Right hindlimb (tissue), 1 donor: ENCODE results near the gene PECR.
"Not testable (repeated sequence)": the region's sequence is repeated elsewhere in the genome, so short reads cannot be mapped to it uniquely, and the experiment has no call there.

ENCODE experiments used
- DNase-seq: peaks from one replicate; pipeline ENCODE4 v3.0.0-alpha.2; 2018

The PECR gene

DNA sequence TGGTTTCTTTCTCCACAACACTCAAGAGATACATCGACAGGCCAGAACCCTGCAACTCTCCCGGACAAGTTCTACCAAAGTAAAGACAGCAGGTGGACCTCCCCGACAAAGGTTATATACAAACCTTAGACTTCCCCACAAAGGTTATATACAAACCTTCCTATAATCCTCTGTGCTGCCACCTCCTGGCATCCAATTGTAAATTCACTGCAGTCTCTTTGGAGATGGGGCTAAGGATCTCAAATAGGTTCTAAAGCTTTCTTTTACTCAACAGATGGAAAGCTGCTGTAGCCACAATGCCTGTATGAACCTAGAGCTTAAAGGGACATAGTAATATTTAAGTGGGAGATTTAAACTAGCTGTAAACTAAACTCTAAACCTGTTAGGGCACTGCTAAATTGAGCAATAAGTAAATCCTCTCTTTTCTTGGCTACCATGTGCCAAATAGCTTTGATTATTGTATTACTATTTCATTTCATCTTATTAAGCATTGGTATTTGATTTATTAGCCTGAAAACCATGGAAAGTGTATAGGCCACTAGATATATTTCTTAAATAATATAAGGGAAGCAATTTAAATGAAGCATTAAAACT lies 58.5 kb downstream of the PECR start:
- peak; percentile 36 for DNase-seq

DNA sequence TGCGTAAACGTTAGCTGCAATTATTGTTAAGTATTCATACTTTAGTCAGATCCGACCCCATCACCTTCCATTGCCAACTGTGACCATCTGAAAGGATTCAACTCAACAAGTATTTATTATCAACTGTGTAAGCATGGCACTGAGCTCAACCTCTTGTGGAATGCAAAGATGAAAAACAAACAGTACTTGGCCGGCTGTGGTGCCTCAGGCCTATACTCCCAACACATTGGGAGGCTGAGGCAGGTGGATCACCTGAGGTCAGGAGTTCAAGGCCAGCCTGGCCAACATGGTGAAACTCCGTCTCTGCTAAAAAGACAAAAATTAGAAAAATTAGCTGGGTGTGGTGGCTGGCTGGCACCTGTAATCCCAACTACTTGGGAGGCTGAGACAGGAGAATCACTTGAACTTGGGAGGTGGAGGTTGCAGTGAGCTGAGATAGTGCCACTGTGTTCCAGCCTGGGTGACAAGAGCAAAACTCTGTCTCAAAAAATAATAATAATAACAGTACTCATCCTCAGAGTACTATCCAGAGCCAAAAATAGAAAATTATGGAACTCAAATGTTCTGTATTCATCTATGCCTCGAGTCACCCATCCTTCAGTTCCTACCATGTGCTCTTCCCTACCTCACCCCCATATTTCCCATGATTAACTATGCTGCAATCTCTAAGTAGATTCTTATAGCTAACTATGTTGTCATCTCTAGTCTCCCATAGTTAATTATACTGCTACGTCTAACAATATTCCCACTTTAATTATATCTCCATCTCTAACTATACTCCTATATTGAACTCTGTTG lies 59.6 kb downstream of the PECR start:
- DNase-seq: no peak

DNA sequence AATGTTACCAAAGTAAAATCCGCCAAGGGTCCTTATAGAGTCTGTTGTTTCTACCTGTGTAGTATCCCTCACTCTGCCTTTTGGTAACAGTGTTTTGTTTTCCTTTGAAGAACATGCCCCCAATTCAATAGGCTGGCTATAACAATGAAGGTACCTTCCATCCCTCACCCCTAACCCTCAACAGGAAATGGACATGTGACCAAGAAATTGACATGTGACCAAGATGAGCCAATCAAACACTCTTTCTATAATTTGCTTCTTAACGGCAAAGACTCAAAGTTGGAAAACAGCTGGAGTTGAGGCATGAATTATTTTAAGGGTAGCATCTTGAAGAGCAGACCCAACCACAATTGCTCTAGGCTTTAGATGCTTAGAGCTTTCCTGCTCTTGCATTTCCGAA lies 62.9 kb downstream of the PECR start:
- no peak for DNase-seq

DNA sequence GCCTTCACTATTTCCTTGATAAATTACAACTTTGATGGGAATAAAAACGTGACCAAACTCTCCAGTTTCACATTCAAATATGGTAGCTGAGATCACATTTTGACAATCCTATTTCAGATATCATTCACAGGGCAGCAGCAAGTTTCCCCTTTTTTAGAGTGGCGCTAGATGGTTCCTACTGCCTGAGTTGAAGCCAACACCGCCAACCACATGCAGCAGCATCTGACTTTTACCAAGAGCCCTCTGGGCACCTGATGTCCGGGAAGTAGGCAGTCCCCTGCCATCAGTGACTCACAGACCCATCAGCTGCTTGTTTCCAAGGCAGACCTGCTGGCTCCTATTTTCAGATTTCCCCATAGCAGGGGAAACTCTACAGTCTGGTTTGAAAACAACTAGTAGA lies 64.2 kb downstream of the PECR start:
- DNase-seq: no peak

DNA sequence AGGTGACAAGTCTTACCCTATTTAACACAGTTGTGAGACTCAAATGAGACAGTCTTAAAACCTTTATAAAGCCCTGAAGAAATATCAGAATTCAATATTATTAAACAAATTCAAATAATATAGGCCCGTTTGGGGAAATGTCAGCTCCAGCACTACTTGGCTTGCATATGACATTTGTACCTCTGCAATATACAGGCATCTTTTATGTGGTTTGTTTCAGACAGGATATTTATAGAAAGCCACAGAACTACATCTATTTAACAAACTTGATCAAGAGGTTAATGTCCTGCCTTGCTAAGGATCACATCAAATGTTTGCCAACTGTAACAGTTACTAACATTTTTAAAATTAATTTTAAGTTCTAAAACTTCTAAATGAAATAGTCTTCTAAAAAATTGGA lies 65.0 kb downstream of the PECR start:
- DNase-seq: no peak

DNA sequence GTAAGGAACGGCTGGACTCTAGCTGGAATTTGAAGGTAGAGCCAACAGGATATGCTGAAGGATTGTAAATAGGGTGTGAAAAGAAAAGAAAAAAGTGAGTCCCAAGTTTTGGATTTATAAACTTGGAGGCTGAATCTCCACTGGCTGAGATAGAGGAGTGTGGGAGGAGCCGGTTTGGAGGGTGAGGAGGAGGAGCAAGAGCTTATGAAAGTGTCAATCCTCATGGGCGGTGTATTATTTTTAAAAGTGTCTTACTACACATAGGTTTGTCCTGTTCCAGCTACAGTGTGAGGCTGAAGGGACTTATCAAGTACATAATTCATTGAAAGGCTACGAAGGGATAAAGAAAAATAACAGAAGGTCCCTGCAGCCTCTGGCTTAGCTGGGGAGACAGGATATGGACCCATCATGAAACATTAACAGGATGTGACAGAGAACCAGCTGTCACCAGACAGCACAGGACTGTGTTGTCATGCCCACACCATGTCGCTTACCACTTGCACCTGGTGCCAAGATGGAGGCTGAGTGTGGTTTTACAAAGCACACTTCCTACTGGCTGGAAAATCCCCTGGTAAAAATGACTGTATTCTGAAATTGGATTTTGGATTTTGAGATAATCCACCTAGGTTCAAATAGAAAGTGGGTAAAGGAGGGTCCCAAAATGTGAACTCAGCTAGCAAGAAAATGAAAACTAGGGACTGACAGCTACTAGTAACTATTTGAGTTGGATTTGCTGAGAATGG lies 65.7 kb downstream of the PECR start:
- no peak for DNase-seq

DNA sequence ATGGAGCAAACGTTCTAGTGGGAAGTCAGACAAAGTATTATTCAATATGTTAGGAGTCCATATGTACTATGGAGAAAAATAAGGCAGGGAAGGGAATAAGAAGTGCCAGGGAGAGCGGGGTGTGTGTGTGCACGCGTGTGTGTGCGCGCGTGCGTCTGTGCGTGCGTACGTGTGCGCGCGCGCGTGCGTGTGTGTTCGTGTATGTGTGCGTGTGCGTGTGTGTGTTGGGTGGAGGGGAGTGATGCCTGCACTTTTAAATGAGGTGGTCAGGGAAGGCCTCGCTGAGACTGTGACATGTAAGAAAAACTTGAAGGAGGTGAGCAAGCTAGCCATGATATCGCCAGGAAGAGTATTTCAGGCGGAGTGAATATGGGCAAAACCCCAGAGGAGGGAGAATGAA lies 66.6 kb downstream of the PECR start:
- DNase-seq: no peak

DNA sequence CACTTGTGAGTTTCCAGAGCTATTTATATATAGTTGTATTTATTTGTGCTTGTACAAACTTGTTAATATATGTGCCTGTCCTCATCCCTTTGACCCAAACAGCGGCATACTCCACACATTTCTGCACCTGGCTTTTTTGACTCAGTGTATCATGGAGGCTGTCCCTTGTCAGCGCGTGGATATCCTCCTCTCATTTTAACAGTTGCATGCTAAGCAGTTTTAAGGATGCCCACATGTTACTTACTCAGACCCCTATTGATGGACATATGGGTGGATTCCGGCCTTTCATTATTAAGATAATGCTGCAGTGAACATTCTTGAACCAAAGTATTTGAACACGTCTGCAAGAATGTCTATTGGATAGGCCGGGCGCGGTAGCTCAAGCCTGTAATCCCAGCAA lies 67.6 kb downstream of the PECR start:
- no peak for DNase-seq

DNA sequence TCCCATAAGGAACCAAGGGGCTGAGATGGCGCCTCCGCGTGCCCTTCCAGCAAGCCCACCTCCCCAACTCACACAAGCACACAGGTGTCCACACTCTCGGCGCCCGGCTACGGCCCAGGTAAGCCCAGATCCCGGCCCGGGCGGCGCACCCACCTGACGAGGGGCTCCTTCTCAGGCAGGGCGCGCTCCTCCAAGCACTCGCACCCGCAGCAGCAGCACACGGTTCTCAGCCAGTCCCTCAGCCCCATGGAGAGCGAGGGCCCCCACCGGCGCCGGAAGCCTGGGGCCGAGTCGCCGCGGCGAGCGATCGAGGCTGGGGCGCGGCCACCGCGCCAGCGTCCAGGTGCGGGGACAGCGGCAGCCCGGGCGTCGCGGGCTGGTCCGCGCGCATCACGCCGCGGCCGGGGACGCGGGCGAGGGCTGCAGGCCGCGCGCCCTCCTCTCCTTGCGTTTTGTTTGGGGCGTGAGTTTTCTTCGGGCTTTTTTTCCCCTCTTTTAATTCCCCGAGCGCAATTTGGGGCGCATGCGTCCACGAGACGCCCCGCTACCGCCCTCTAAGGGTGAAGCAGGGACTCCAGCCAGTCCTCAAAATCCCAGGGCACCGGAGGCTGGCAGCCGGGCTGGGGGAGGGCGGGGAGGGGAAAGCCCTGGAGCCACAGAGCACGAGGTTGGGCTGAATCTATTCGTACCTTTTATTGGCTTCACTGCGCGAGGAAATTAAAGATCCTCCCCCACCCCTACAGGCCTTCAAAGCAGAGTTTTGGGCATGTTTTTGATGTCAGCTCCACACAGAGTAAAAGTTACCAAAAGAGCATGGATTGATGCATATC lies 68.3 kb downstream of the PECR start, which contains the start of gene MREG:
TSS of gene MREG (minus strand) at position 472 of the 830 bp plus-strand sequence. CDS start at position 248, 224 bp downstream.
- peak; percentile 80 for DNase-seq

DNA sequence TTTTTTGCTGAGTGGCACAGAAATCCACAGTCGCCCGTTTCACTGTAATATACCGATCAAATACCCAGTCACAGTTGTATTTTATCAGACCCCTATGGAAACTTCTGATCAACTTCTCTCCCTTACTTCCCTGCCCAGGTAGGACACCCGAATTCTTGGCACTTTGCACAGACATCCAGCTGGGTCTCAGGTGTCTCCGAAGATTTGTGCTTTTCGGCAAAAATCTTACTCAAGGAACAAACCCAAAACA lies 68.9 kb downstream of the PECR start:
- no peak for DNase-seq

DNA sequence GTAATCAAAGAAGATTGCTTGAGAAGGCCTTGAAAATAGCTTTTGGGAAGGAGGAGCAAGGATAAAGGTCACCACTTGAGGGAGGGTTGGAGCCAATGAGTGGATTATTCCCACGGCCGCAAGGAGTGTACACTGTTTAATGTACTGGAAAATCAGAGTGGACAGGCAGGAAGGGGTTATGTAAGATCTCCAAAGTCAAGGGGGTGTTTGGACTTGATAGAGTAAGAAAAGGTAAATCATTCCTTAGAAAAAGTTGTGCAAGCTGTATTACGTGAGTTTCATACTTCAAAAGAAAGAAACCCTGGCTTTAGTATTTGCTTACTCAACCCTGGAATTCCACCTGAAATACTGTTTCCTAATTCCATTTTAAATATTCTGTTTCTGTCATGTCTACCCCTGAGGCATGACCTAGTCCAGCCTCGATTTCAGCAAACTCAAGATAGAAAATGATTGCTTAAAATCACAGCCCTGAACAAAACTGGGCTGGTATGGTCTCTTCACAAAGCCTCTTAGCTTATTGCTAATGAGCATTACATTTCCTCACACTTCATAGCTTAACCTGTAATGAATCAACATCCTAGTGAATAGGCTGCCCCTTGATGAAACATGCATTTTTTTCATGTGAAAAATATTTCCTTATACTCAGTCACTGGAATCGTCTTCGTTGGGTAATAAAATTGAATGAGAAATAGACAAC lies 69.3 kb downstream of the PECR start:
- DNase-seq: no peak

DNA sequence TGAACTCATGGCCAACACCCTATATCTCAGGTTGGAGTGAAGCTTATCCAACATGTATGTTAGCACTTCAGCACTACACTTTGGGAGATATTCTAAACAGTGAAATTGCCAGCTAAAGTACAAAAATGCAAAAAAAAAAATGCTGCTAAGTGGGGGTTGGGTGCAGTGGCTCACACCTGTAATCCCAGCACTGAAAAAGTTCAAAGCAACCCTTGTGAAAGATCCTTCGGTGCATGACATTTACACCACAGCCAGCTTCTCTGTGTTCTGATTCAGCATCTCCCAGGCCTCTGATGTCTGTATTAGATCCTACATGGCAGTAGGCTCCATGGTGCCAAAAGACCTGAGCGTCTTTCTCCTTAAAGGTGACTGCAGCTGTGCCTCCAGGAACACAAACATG lies 72.4 kb downstream of the PECR start:
- not testable (repeated sequence) for DNase-seq

DNA sequence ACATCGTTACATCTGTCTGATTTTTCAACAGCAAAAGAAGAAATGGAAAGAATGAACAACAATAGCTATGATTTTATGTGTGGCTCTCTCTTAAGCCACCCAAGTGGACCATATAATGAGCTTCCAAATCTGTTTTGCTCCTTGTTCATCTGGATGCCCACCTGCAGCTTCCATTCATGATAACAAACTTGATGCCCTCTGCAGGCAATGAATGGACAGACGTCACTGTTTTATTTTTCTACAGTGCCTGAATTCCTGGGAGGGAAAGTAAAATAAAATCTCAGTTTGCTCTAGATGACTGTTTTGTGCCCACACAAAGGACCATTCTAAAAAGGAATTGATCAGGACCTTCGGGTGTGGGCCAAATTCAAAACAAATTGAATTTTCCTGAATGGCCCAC lies 73.2 kb downstream of the PECR start:
- DNase-seq: no peak

DNA sequence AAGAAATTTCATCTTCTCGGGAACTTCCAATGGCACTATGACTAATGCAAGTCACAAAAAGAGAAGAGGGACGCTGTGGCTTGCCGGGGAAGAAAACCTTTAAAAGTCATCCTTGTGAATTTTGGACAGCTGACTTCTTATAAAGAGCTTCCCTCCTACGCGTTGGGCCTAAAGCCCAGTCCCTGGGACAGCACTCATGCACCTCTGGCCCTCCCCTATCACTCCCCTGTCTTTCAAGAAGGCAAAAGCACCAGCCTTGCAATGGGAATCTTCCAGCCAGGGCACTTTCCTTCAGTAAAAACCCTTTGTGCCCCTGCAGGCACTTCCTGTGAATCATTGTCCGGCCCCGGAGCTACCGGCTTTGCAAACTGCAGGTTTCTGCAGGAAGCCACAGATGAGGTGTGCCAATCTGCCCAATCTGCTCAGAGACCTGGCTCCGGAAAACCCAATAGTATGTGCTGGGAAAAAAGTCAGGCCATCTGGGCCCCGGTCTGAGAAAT lies 75.4 kb downstream of the PECR start:
- no peak for DNase-seq

DNA sequence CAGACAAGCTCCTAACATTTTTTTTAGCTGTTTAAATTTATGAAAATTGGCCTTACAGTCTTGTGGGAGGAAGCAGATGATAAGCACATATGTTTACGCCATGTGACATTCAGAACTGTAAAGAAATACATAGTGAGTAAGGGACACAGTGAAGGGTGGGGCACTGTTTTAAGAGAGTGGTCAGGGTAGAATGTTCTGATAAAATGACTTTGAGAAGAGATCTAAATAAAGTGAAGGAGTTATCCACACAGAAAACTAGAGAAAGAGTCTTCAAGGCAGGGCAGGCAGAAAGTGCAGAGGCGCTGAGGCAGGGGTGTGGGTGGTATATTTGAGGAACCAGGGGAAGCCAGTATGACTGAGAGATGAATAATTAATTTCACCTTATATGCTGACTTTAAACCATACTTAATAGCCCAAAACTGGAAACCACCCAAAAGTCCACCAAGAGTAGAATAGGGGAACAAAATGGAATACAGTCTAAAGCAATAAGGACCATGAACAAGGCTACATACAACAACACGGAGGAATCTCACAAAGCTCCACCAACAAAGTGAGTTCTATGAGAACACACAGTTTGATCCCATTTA lies 76.8 kb downstream of the PECR start:
- DNase-seq: no peak

DNA sequence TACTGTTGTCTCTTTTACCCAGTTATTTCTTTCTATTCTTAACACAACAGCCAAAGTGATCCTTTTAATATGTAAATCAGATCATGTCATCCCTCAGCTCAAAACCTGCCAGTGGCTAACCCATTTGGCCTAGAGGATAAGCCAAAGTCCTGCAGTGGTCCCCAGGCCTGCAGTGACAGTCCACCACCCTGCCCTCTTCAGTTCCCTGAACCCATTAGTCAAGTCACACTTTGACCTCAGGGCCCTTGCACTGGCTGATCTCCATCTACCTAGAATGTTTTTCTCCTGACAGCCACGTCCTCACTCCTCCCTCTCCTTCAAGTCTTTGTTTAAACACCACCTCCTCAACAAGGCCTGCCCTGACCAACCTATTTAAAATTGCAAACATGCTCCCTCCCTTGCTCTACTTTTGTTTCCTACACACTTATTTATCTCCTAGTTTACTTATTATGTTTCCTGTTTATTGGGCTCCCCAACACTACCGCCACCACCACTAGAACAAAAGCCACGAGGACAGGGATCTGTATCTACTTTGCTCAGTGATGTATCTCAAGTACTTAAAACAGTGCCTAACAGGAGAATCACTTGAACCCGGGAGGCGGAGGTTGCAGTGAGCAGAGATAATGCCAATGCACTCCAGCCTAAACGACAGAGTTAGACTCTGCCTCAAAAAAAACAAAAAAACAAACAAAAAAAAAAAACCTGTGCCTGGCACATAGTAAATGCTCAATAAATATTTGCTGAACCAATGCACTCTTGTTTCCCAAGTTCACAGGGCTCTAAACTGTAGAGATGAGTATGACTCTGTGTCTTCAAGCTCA lies 77.5 kb downstream of the PECR start:
- DNase-seq: no peak

DNA sequence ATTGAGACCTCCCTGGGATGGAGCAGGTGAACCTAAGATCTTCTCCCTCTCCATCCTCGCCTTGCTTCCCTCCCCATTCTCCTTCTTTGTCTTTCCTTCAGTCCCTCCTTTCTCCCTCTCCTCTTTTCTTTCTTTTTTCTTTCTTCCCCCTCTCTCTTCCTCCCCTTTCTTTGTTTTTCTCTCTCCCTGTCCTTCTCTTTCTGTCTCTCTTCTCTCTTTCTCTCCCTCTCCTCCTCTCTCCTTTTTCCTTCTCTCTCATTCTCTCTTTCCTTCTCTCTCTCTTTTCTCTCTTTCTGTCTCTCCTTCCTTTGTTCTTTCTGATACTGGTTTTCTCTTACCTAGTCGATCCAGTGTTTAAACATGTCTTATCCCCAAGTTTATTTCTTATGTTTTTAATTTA lies 78.9 kb downstream of the PECR start:
- DNase-seq: no peak

DNA sequence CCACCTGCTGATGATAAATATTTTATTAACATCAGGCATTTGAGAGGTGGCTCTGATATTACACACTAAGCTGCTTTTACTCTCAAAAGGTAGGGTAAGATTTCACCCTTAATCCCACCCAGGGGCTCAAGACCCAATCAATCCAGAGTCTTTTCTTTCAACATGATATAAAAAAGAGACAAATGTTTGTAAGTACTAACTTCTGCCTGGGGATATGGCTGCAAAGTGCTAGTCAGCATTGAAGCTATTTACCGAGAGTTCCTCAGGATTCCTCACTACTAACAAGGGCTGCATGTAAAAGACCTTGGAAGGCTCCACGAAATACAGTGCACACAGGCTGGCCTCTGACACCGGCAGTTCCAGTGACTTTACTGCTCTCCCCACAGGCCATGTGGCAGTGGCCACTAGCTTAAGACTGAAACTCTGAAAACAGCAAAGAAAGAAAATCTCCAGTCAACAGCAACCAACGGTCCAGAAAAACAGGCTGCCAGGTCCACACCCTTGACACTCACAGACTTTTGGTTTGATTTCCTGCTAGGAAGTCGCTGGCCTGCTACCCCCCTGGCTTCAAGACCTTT lies 79.4 kb downstream of the PECR start:
- DNase-seq: no peak

DNA sequence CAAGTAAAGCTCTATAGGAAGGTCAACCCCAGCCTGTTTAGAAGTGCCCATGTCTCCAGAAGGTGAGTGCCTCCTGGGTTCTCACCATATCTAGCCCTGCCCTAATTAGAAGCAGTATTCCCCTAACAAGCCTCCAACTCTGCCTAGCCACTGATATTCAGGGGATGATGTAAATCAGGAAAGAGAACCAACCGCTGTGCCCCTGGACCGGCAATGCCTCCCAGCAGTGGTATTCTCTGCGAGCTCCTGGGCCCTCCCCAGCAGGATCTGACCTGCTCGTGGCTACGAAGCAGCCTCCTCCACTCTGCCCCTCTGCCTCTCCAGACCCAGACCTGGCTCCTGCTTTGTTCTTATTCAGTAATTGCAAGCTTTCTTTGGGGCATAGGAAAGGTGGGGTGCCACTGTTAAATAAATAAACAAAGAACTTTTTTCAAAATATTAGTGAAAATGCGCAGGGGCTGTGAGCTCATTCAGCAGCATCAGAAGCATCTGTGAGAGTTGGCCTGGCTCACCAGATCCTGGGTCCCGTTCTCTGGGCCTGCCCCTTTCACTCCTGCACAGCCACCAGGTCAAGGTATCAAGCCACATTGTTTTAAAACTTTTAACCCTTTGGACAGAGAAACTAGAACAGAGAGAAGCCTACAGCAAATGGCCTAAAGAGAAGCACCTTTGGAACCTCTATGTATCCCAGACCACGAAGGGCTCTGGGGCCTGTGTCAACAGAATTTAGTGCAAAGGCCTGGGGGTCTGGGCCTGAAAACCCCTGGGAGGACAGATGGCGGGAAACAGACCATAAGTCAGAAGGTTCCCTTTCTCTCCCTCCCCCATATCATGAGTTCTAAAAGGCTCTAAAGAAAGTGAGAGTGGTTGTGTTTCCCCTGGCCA lies 80.2 kb downstream of the PECR start:
- no peak for DNase-seq

DNA sequence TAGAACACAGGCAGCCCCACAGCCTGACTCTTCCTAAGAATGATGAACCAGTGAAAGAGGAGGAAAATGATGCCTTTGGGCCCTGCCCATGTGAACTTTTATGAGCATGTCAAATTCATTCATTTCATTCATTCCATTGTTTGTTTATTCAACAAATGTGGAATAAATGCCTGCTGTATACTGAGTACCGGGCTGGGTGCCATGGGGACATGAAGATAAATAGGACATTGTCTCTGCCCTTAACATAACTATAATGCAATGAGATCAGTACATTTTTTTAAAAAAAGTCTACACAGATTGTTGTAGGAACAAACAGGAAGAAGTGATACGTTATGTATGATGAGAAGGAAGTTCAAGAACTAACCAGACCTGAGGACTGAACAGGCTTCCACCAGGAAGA lies 83.0 kb downstream of the PECR start:
- no peak for DNase-seq
